Transverse colon (tissue), 4 donors: ENCODE measurements around the gene SMARCD1. TPM values are rescaled to one million over a fixed set of nuclear protein-coding genes. Genes with fewer than 3 reads are reported as not detected.
A peak's percentile ranks its signal among the peaks of the same experiment; 100 is the strongest.

ENCODE experiments used
- DNase-seq: peaks from one replicate; pipeline ENCODE4 v3.0.0-alpha.2; 2019
- H3K27ac ChIP-seq, 4 donors: fragments of 200-600 bp; sonication (generic); 2 replicates each; pipeline ENCODE4 v1.5.1; 2016 to 2018; ENCODE audit warnings: inconsistent platforms in 4 of 4
- H3K27me3 ChIP-seq: fragments of 200-600 bp; sonication (generic); 2 replicates; pipeline ENCODE4 v1.5.1; 2017; ENCODE audit warnings: inconsistent platforms
- H3K36me3 ChIP-seq, 4 donors: fragments of 200-600 bp; sonication (generic); 2 replicates each; pipeline ENCODE4 v1.5.1; 2017 to 2019; ENCODE audit warnings: inconsistent platforms in 4 of 4
- H3K4me1 ChIP-seq, 4 donors: fragments of 200-600 bp; sonication (generic); 2 replicates each; pipeline ENCODE4 v1.5.1; 2017 to 2020; ENCODE audit warnings: inconsistent platforms in 4 of 4
- H3K4me3 ChIP-seq, 4 donors: fragments of 200-600 bp; sonication (generic); 1 replicate in 1 of 4; 2 replicates in 3 of 4; pipeline versions ENCODE4 v1.5.1 to v1.6.1; 2017 to 2019; ENCODE audit warnings: inconsistent platforms in 4 of 4
- H3K9me3 ChIP-seq, 2 donors: fragments of 200-600 bp; sonication (generic); 2 replicates each; pipeline ENCODE4 v1.5.1; 2017 to 2019; ENCODE audit warnings: inconsistent platforms in 2 of 2
- CTCF ChIP-seq, 5 experiments: fragments of 200-600 bp in 3 of 5; fragments of 450-650 bp in 2 of 5; sonication (generic) in 3 of 5; IDR thresholded peaks; 1 replicate in 2 of 5; 2 replicates in 3 of 5; pipeline ENCODE4 v1.5.1; 2016 to 2017; ENCODE audit warnings: antibody characterized with exemption in 5 of 5, inconsistent platforms in 3 of 5, mild to moderate bottlenecking in 2 of 5, moderate library complexity in 1 of 5
- EP300 ChIP-seq: sonication (generic); formaldehyde crosslinking; IDR thresholded peaks from one replicate; pipeline ENCODE4 v1.6.1; 2017; ENCODE audit warnings: antibody characterized with exemption, low read depth
- POLR2A ChIP-seq: fragments of 450-650 bp; IDR thresholded peaks from one replicate; pipeline ENCODE4 v1.6.1; 2016; ENCODE audit warnings: antibody characterized with exemption, mild to moderate bottlenecking, moderate library complexity
- POLR2AphosphoS5 ChIP-seq, 3 donors: sonication (generic); formaldehyde crosslinking; IDR thresholded peaks; one replicate each; pipeline ENCODE4 v1.6.1; 2016; ENCODE audit warnings: antibody characterized with exemption in 3 of 3
- WGBS, 2 donors: methylation state at CpG; one replicate each; pipeline ENCODE4 v1.1.5; 2018; ENCODE audit warnings: low coverage in 1 of 2; 5-methylcytosine and 5-hydroxymethylcytosine counted together
- in situ Hi-C, 4 donors: fragments of 200-750 bp; cut with MboI; loops; one replicate each; pipeline versions ENCODE4 v1.15.0 to v1.15.1; 2017; ENCODE audit warnings: low sequenced_read_pairs in 3 of 4, low pct_ligation_motif_present in 1 of 4, low pct_unique_long_range_greater_than_20kb in 1 of 4
- intact Hi-C: fragments of 100-400 bp; cut with DNase I; formaldehyde crosslinking; loops from one replicate; pipeline ENCODE4 v1.15.1; 2023; ENCODE audit warnings: low total_unique reads
- total RNA-seq, 4 donors: library from RNA; depleted of rRNA; stranded (reverse); fragments of >200 nt; gene quantifications; one replicate each; pipeline ENCODE4 v1.1.0, GENCODE V29; 2016

SMARCD1 gene
- total RNA-seq, 4 donors from 2014 or later, result 23.7 to 52.4 (median 40.4) TPM

- Histone ChIP-seq H3K27ac (no peak overlapping the region), H3K4me1 (peaks cover 15 to 20% (median 17%) of the 10 kb centered on the region in 4 donors), H3K36me3 (peaks cover 0 to 19% (median 9%) of the 10 kb centered on the region in 4 donors), H3K9me3 (no peaks in the 10 kb centered on the region), H3K27me3 (no peaks in the 10 kb centered on the region), H3K4me3 (no peak overlapping the region)
- TF ChIP-seq CTCF (IDR thresholded peaks at IDR 0.05) (no peak), POLR2A (no peak), EP300 (no peak), POLR2AphosphoS5 (IDR thresholded peaks at IDR 0.05) (no peak)
- DNase-seq, result no peak
- 79 to 94% methylated on average over 2 of the region's 2 CpGs for WGBS, 2 donors
- in situ Hi-C loops, result no loop called here
- intact Hi-C loops, result loop anchor here (10.0 kb wide), 1 partner anchor 73 kb away; no protein-coding TSS in a partner anchor
Observed at GRCh38 chr12:50102131-50102531, 17.0 kb downstream of the SMARCD1 start.

DNA sequence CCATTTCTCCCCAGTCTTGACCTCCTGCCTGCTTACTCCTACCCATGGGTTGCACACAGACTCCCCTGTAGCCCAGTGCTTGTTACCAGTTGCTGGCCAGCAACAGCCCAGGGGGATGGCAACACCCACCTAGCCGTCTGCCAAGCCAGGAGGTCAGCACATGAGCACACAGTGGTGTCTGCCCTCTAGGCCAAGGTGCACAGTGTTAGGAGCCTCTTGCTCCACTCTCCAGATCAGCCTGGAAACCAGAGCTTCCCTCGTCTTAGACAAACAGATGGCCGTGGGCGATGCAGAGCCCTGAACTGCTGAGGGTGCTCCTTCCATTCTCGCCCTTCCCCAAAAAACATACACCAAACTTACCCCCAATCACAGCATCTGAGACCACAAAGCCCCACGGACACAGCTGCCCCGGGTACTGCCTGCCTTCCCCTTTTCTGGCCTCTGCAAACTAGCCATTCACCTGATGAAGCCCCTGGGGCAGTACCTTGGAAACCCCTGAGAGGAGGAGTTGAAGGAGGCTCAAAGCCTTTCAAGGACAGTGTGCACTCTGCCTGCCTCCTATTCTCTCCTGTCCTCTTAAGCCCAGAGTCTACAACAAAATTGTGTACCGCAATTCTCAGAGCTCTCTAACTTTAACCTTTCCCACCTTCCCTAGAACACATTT is 17.6 kb downstream of the SMARCD1 start:
- DNase-seq, result no peak
- no peak overlapping the region for H3K27ac ChIP-seq
- H3K4me3 ChIP-seq, result no peak overlapping the region
- H3K4me1 ChIP-seq, result peaks cover 15 to 20% (median 17%) of the 10 kb centered on the region in 4 donors
- TF ChIP-seq POLR2AphosphoS5 (IDR thresholded peaks at IDR 0.05) (no peak), POLR2A (no peak), EP300 (no peak), CTCF (IDR thresholded peaks at IDR 0.05) (no peak)
- no peaks in the 10 kb centered on the region for H3K9me3 ChIP-seq
- H3K36me3 ChIP-seq, result peaks cover 0 to 17% (median 7%) of the 10 kb centered on the region in 4 donors
- in situ Hi-C loops (no loop called here), intact Hi-C loops (loop anchor here (10.0 kb wide), 1 partner anchor 72 kb away; no protein-coding TSS in a partner anchor)
- 79 to 83% methylated on average over 1 to 8 of the region's 8 CpGs for WGBS, 2 donors
- H3K27me3 ChIP-seq, result no peaks in the 10 kb centered on the region

GRCh38 chr12:50103351-50103750 is 18.2 kb downstream of the SMARCD1 start:
- Histone ChIP-seq H3K27me3 (no peaks in the 10 kb centered on the region), H3K4me1 (peaks cover 15 to 20% (median 17%) of the 10 kb centered on the region in 4 donors), H3K36me3 (peaks cover 0 to 12% (median 4%) of the 10 kb centered on the region in 4 donors), H3K9me3 (no peaks in the 10 kb centered on the region), H3K4me3 (no peak overlapping the region), H3K27ac (peak overlapping the region in 1 of 4 donors; percentile 38)
- intact Hi-C loops (loop anchor here (10.0 kb wide), 1 partner anchor 71 kb away; no protein-coding TSS in a partner anchor), in situ Hi-C loops (no loop called here)
- DNase-seq, result no peak
- TF ChIP-seq POLR2A (no peak), EP300 (no peak), POLR2AphosphoS5 (IDR thresholded peaks at IDR 0.05) (no peak), CTCF (IDR thresholded peaks at IDR 0.05) (no peak)
- 90 to 100% methylated on average over 1 to 2 of the region's 2 CpGs for WGBS, 2 donors

GRCh38 chr12:50103767-50104321 is 18.7 kb downstream of the SMARCD1 start, which contains the start of gene GPD1:
GPD1 (plus strand) TSS chr12:50104008; CDS start chr12:50104051, 43 bp downstream.
- peaks cover 15 to 21% (median 17%) of the 10 kb centered on the region in 4 donors for H3K4me1 ChIP-seq
- TF ChIP-seq CTCF (IDR thresholded peaks at IDR 0.05) (peak in 1 of 5 experiments; percentile 22), POLR2AphosphoS5 (IDR thresholded peaks at IDR 0.05) (peak; percentile 31 to 71 (median 50)), POLR2A (peak; percentile 52), EP300 (no peak)
- no peaks in the 10 kb centered on the region for H3K27me3 ChIP-seq
- WGBS, 2 donors, result 23 to 60% methylated on average over 1 to 13 of the region's 13 CpGs
- H3K27ac ChIP-seq, result peak within 1 kb of the TSS in 1 of 4 donors; percentile 38
- no peak within 1 kb of the TSS for H3K4me3 ChIP-seq
- no peaks in the 10 kb centered on the region for H3K9me3 ChIP-seq
- H3K36me3 ChIP-seq, result peaks cover 0 to 7% (median 2%) of the 10 kb centered on the region in 4 donors
- in situ Hi-C loops (no loop called here), intact Hi-C loops (loop anchor here (10.0 kb wide), 1 partner anchor 71 kb away; no protein-coding TSS in a partner anchor)
- DNase-seq, result peak; percentile 81
